WTC11 (cell line): ENCODE results near the gene FBRSL1.

Experiments
- TEAD1 ChIP-seq: sonication (generic); formaldehyde crosslinking; IDR thresholded peaks from 2 replicates; pipeline ENCODE4 v1.8.0; 2022; ENCODE audit warnings: mild to moderate bottlenecking, missing genetic modification reagents
- ZNF416 ChIP-seq: fragments of 250-450 bp; sonication (Bioruptor Pico); IDR thresholded peaks from 2 replicates; pipeline ENCODE4 v1.9.0; 2021; ENCODE audit warnings: mild to moderate bottlenecking, inconsistent platforms
- TF ChIP-seq, protein P1 (sequence below): fragments of 250-450 bp; sonication (Bioruptor Pico); IDR thresholded peaks from 2 replicates; pipeline ENCODE4 v2.1.2; 2022; ENCODE audit warnings: mild to moderate bottlenecking, moderate library complexity
- TF ChIP-seq, protein P2 (sequence below): fragments of 200-600 bp; IDR thresholded peaks from 2 replicates; pipeline ENCODE4 v1.8.0; 2022; ENCODE audit warnings: antibody characterized with exemption
- TF ChIP-seq, protein P3 (sequence below): fragments of 250-450 bp; sonication (Bioruptor Pico); conservative IDR thresholded peaks from 2 replicates; pipeline ENCODE4 v1.9.0; 2021; ENCODE audit warnings: mild to moderate bottlenecking
- TF ChIP-seq, protein P4 (sequence below): sonication (generic); formaldehyde crosslinking; IDR thresholded peaks from 2 replicates; pipeline ENCODE4 v1.8.0; 2022; ENCODE audit warnings: mild to moderate bottlenecking, missing genetic modification reagents
- TF ChIP-seq, protein P5 (sequence below): sonication (generic); formaldehyde crosslinking; IDR thresholded peaks from 2 replicates; pipeline ENCODE4 v1.8.0; 2022; ENCODE audit warnings: mild to moderate bottlenecking, missing genetic modification reagents

DNA sequence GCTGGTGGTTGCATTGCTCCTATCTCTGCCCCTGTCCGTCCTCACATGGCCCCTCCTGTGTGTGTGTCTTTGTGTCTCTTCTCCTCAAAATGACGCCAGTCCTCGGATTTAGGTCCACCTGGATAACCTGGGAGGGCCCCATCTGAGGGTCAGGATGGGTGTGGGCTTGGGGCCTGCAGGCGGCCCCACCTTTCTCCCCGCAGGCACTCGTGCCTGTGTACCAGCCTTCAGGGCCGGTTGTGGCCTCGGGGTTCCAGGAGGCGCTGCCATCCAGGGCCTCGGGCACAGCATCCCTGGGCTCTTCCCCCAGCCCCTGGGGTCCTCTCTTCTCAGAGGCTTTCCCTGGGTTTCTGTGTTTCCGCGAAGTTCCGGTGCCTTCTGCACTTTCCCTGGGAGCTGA, 65.7 kb downstream of the FBRSL1 start:
- TF ChIP-seq, protein P1, sequence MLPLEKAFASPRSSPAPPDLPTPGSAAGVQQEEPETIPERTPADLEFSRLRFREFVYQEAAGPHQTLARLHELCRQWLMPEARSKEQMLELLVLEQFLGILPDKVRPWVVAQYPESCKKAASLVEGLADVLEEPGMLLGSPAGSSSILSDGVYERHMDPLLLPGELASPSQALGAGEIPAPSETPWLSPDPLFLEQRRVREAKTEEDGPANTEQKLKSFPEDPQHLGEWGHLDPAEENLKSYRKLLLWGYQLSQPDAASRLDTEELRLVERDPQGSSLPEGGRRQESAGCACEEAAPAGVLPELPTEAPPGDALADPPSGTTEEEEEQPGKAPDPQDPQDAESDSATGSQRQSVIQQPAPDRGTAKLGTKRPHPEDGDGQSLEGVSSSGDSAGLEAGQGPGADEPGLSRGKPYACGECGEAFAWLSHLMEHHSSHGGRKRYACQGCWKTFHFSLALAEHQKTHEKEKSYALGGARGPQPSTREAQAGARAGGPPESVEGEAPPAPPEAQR (CRISPR knock-in tag), result no peak
- TF ChIP-seq, protein P2, sequence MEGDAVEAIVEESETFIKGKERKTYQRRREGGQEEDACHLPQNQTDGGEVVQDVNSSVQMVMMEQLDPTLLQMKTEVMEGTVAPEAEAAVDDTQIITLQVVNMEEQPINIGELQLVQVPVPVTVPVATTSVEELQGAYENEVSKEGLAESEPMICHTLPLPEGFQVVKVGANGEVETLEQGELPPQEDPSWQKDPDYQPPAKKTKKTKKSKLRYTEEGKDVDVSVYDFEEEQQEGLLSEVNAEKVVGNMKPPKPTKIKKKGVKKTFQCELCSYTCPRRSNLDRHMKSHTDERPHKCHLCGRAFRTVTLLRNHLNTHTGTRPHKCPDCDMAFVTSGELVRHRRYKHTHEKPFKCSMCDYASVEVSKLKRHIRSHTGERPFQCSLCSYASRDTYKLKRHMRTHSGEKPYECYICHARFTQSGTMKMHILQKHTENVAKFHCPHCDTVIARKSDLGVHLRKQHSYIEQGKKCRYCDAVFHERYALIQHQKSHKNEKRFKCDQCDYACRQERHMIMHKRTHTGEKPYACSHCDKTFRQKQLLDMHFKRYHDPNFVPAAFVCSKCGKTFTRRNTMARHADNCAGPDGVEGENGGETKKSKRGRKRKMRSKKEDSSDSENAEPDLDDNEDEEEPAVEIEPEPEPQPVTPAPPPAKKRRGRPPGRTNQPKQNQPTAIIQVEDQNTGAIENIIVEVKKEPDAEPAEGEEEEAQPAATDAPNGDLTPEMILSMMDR, result no peak
- no peak for TF ChIP-seq TEAD1 (CRISPR knock-in tag)
- no peak for TF ChIP-seq ZNF416 (CRISPR knock-in tag)
- TF ChIP-seq, protein P3, sequence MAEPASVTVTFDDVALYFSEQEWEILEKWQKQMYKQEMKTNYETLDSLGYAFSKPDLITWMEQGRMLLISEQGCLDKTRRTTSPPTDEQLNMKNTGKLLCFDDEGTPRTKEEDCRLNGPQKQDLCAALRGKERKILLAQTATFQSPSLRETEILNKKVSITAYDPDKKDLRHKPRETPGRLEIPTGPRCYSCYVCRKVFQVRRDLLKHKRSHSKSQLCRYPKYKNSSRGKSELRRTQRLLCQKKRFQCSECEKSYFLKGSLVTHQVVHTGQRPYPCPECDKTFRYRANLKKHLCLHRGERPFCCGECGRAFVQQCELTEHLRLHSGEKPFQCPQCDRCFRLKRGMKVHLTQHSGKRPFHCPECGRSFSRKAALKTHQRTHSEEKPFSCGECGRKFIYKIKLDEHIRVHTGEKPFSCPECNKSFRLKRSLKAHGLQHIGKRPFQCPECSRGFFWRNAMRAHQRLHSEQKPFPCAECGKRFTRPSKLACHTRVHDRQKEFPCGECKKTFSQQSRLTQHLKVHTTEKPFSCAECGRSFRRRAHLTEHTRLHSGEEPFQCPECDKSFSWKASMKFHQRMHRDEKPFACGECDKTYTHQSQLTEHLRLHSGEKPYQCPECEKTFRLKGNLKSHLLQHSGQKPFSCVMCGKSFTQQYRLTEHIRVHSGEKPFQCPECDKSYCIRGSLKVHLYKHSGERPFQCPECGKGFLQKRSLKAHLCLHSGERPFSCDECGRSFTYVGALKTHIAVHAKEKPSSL (CRISPR knock-in tag), result no peak
- TF ChIP-seq, protein P4, sequence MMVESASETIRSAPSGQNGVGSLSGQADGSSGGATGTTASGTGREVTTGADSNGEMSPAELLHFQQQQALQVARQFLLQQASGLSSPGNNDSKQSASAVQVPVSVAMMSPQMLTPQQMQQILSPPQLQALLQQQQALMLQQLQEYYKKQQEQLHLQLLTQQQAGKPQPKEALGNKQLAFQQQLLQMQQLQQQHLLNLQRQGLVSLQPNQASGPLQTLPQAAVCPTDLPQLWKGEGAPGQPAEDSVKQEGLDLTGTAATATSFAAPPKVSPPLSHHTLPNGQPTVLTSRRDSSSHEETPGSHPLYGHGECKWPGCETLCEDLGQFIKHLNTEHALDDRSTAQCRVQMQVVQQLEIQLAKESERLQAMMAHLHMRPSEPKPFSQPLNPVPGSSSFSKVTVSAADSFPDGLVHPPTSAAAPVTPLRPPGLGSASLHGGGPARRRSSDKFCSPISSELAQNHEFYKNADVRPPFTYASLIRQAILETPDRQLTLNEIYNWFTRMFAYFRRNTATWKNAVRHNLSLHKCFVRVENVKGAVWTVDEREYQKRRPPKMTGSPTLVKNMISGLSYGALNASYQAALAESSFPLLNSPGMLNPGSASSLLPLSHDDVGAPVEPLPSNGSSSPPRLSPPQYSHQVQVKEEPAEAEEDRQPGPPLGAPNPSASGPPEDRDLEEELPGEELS, result no peak
- TF ChIP-seq, protein P5, sequence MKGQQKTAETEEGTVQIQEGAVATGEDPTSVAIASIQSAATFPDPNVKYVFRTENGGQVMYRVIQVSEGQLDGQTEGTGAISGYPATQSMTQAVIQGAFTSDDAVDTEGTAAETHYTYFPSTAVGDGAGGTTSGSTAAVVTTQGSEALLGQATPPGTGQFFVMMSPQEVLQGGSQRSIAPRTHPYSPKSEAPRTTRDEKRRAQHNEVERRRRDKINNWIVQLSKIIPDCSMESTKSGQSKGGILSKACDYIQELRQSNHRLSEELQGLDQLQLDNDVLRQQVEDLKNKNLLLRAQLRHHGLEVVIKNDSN, result no peak
